ENCODE results near the gene CKAP5. TPM values are rescaled to one million over a fixed set of nuclear protein-coding genes. Genes with fewer than 3 reads are reported as not detected.

Gene CKAP5
- total RNA-seq, 3 donors from 2014 or later (not counting 1 experiment from before 2014, with no cell fraction given) = 39.1 to 63.7 (median 46.3) TPM

GRCh38 chr11:46706886-46707285 lies 139.2 kb downstream of the CKAP5 start:
- no peak overlapping the region for H3K27ac Mint-ChIP-seq
- ATAC-seq (no peak), DNase-seq (no peak)
- no peaks in the 10 kb centered on the region for H3K9me3 Mint-ChIP-seq
- TF ChIP-seq CTCF (IDR thresholded peaks at IDR 0.05) = no peak
- Histone ChIP-seq H3K27ac (ENCODE audit: low read length) (no peak overlapping the region), H3K9me3 (ENCODE audit: control insufficient read depth, insufficient read depth, low read length) (no peaks in the 10 kb centered on the region), H3K4me3 (ENCODE audit: low read length) (no peak overlapping the region), H3K36me3 (ENCODE audit: control insufficient read depth, insufficient read depth, low read length) (peaks cover 41% of the 10 kb centered on the region), H3K4me1 (ENCODE audit: control insufficient read depth, insufficient read depth, low read length) (peaks cover 7% of the 10 kb centered on the region), H3K27me3 (ENCODE audit: control insufficient read depth, insufficient read depth, low read length) (no peaks in the 10 kb centered on the region)
- H3K36me3 Mint-ChIP-seq = no peaks in the 10 kb centered on the region
- H3K4me1 Mint-ChIP-seq = peaks cover under 1 to 12% of the 10 kb centered on the region in 2 donors
- no peaks in the 10 kb centered on the region for H3K27me3 Mint-ChIP-seq (ENCODE audit: low read depth in 2 of 2)
- no peak overlapping the region for H3K4me3 Mint-ChIP-seq
- intact Hi-C loops (cut with micrococcal nuclease) = no loop called here
- WGBS (ENCODE audit: insufficient coverage) = 93% methylated on average over 7 of the region's 7 CpGs

GRCh38 chr11:46705070-46705688 lies 140.9 kb downstream of the CKAP5 start:
- Mint-ChIP-seq H3K27me3 (ENCODE audit: low read depth in 2 of 2) (no peaks in the 10 kb centered on the region), H3K36me3 (no peaks in the 10 kb centered on the region), H3K4me3 (no peak overlapping the region), H3K27ac (no peak overlapping the region), H3K4me1 (peaks cover 16 to 29% of the 10 kb centered on the region in 2 donors), H3K9me3 (no peaks in the 10 kb centered on the region)
- no peak overlapping the region for H3K4me3 ChIP-seq (ENCODE audit: low read length)
- no peaks in the 10 kb centered on the region for H3K9me3 ChIP-seq (ENCODE audit: control insufficient read depth, insufficient read depth, low read length)
- ATAC-seq (no peak), DNase-seq (no peak)
- no peak overlapping the region for H3K27ac ChIP-seq (ENCODE audit: low read length)
- intact Hi-C loops (cut with micrococcal nuclease) = no loop called here
- H3K27me3 ChIP-seq (ENCODE audit: control insufficient read depth, insufficient read depth, low read length) = no peaks in the 10 kb centered on the region
- TF ChIP-seq CTCF (IDR thresholded peaks at IDR 0.05) = no peak
- peaks cover 14% of the 10 kb centered on the region for H3K4me1 ChIP-seq (ENCODE audit: control insufficient read depth, insufficient read depth, low read length)
- peaks cover 41% of the 10 kb centered on the region for H3K36me3 ChIP-seq (ENCODE audit: control insufficient read depth, insufficient read depth, low read length)
- WGBS (ENCODE audit: insufficient coverage) = 97% methylated on average over 31 of the region's 31 CpGs

GRCh38 chr11:46701078-46701654 lies 144.9 kb downstream of the CKAP5 start:
- 2% methylated on average over 29 of the region's 29 CpGs for WGBS (ENCODE audit: insufficient coverage)
- Histone ChIP-seq H3K27me3 (ENCODE audit: control insufficient read depth, insufficient read depth, low read length) (no peaks in the 10 kb centered on the region), H3K27ac (ENCODE audit: low read length) (peak overlapping the region; percentile 53), H3K9me3 (ENCODE audit: control insufficient read depth, insufficient read depth, low read length) (no peaks in the 10 kb centered on the region), H3K4me3 (ENCODE audit: low read length) (peak overlapping the region; percentile 85), H3K4me1 (ENCODE audit: control insufficient read depth, insufficient read depth, low read length) (peaks cover 41% of the 10 kb centered on the region), H3K36me3 (ENCODE audit: control insufficient read depth, insufficient read depth, low read length) (peaks cover 40% of the 10 kb centered on the region)
- no peaks in the 10 kb centered on the region for H3K9me3 Mint-ChIP-seq
- H3K27ac Mint-ChIP-seq = peak overlapping the region; percentile 84 to 94
- peak overlapping the region; percentile 97 for H3K4me3 Mint-ChIP-seq
- DNase-seq (no peak), ATAC-seq (no peak)
- H3K4me1 Mint-ChIP-seq = peaks cover 32 to 50% of the 10 kb centered on the region in 2 donors
- H3K36me3 Mint-ChIP-seq = no peaks in the 10 kb centered on the region
- no peaks in the 10 kb centered on the region for H3K27me3 Mint-ChIP-seq (ENCODE audit: low read depth in 2 of 2)
- intact Hi-C loops (cut with micrococcal nuclease) = loop anchor here (2.0 kb wide), 2 partner anchors 352 to 548 kb away; partner anchors contain the start of gene ACP2
- TF ChIP-seq CTCF (IDR thresholded peaks at IDR 0.05) = no peak

Measured in natural killer cell (primary cell).